HT1080 (cell line): ENCODE data around the gene RBM5. TPM values are rescaled to one million over a fixed set of nuclear protein-coding genes. Genes with fewer than 3 reads are reported as not detected.
A peak's percentile ranks its signal among the peaks of the same experiment; 100 is the strongest.
"Not testable (repeated sequence)": the region's sequence is repeated elsewhere in the genome, so short reads cannot be mapped to it uniquely, and the experiment has no call there.

Experiments used
- DNase-seq: peaks from one replicate; pipeline ENCODE4 v3.0.0-alpha.2; 2015; ENCODE audit warnings: low read depth
- polyA plus RNA-seq, 2 experiments: library from polyadenylated mRNA; depleted of rRNA; stranded (reverse); fragments of >200 nt; gene quantifications; 2 replicates each; pipeline ENCODE4 v1.2.3, GENCODE V29; 2015
- total RNA-seq: library from RNA; depleted of rRNA; stranded (reverse); fragments of >200 nt; shearing (Covaris generic); gene quantifications from 2 replicates; pipeline ENCODE4 v1.2.3, GENCODE V29; 2014; rRNA removed

RBM5 gene
- total RNA-seq: 54.7 and 65.5 TPM in 2 replicates
- 26.1 and 32.6 TPM in 2 replicates for polyA plus RNA-seq (2015; cell fraction: cytosol; rRNA removed)
- 470 and 474 TPM in 2 replicates for polyA plus RNA-seq (2015; cell fraction: nucleus; rRNA removed)

DNA sequence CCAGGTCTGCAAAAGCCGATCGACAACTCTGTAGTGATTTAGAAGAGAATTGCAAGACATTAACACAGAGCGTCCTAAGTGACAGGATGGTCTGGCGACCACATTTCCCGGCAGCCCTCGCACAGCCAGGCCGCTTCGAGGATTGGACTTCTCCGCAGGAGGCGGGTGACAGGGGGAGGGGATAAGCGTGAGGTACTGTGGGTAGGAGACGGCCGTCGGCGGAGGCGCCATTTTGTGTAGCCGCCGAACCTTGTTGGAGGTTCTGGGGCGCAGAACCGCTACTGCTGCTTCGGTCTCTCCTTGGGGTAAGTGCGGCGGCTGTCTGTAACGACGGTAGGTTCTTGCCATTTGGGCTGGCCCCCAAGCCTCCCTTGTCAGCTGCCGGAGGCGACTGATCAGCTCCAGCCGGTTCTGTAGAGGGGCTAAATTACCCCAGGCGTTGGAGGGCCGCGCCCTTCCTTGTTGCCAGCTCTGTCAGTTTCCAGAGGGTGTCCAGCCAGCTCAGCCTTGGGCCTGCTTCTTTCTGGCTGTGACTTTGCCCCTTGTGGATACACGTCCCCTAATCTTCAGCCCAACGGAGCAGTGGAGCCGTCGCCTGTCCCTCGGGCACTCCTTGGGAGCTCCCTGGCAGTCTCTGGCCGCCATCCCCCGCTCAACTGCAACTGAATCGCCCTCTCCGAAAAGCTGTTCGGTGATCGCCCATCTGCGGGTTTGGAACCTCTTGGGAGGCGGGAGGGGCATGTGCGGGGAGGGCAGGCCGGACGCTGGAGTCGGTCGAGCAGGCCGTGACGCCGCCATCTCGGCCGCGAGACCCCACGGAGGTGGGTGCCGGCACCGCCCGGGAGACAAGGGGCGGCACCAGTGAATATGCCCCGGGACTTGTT, at the start of gene RBM5:
TSS of gene RBM5 (plus strand) at position 195 of the 884 bp plus-strand sequence. CDS start 1,516 bp downstream, outside the sequence.
- peak; percentile 89 for DNase-seq

- DNase-seq: no peak
Measured at GRCh38 chr3:50044976-50045375, 43.7 kb upstream of the RBM5 start.

DNA sequence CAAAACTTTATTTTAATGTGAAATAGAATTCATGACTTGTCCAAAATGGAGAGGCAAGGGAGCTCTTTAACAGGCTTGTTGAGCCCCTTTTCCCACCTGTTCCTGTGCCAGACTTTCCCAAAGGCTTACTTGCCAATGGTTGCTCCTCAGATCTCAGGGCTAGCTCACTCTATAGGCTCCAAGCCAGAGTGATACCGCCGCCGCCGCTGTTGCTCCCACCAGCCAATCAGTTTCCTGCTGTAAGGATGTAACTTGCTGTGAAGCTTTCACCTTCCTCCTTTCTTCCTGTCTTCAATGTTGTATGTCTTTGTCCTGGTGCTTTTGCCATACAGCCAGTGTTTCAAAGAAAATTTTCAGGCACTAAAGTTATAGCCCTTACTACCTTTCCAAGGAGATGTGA, 41.3 kb upstream of the RBM5 start:
- no peak for DNase-seq

DNA sequence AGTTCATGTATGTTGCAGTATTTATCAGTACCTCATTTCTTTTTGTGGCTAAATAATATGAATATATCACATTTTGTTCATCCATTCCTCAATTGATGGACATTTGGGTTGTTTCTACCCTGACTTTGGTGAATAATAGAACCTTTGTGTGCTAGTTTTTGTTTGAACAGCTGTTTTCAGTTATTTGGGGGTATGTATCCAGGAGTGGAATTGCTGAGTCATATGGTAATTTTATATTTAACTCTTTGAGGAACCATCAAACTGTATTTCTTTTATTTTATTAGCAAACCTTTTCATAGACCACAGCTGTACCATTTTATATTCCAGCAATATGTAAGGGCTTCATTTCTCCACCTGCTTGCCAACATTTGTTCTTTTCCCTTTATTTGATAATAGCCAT, 38.4 kb upstream of the RBM5 start:
- DNase-seq: peak; percentile 51

DNA sequence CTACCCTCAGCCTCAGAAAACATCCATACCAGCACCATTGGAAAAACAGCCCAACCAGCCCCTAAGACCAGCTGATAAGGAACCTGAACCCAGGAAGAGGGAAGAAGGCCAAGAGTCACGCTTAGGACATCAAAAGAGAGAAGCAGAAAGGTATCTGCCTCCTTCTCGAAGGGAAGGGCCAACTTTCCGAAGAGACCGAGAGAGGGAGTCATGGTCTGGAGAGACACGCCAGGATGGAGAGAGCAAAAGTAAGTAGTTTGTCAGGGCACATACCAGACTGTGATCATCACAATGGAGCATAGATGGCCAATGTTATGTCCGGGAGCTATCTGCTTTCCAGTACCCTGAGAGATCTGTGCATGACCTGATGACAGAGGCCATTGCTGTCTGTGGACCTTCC, 31.0 kb upstream of the RBM5 start:
- DNase-seq: no peak

- peak; percentile 82 for DNase-seq
Measured at GRCh38 chr3:50068134-50068533, 20.6 kb upstream of the RBM5 start.

GRCh38 chr3:50078091-50078490, 10.6 kb upstream of the RBM5 start:
- no peak for DNase-seq

DNA sequence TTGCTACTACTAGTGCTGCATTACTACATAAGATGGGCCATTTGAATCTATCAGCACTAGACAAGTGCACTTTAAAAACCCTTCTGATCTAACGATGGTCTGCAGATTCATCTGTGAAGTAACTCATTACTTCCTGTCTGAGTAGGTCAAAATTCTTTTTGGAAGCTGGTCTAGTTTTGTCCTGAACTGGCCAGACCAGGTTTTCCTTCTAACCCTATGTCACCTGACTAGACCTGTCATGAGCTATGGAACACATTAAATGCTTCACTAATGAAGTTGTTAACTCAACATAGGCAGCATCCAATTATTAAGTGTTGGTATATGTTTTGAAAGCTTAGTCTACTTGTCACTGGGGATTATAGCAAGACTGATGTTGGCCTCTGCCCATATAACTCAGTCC, 10.1 kb upstream of the RBM5 start:
- DNase-seq: peak; percentile 17

DNA sequence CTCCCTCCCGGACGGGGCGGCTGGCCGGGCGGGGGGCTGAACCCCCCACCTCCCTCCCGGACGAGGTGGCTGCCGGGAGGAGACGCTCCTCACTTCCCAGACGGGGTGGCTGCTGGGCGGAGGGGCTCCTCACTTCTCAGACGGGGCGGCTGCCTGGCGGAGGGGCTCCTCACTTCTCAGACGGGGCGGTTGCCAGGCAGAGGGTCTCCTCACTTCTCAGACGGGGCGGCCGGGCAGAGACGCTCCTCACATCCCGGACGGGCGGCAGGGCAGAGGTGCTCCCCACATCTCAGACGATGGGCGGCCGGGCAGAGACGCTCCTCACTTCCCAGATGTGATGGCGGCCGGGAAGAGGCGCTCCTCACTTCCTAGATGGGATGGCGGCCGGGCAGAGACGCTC, 3.8 kb upstream of the RBM5 start:
- not testable (repeated sequence) for DNase-seq

DNA sequence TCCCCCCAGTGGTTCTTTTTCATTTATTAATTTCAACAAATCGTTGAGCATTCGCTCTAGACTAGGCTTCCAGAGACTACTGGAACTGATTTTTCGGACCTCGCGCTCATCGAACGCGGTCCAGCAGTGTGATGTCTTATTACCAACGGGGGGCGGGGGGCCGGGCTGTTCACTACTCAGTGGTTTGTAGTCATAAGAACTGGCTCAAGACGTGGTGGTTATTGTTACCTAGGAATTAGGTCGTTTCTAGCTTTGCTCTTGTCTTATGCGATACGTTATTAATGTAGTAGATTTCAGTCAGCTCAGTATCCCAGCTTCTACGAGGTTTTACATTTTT, 858 bp downstream of the RBM5 start:
- no peak for DNase-seq

- no peak for DNase-seq
Measured at GRCh38 chr3:50090984-50091383, 2.3 kb downstream of the RBM5 start.

DNA sequence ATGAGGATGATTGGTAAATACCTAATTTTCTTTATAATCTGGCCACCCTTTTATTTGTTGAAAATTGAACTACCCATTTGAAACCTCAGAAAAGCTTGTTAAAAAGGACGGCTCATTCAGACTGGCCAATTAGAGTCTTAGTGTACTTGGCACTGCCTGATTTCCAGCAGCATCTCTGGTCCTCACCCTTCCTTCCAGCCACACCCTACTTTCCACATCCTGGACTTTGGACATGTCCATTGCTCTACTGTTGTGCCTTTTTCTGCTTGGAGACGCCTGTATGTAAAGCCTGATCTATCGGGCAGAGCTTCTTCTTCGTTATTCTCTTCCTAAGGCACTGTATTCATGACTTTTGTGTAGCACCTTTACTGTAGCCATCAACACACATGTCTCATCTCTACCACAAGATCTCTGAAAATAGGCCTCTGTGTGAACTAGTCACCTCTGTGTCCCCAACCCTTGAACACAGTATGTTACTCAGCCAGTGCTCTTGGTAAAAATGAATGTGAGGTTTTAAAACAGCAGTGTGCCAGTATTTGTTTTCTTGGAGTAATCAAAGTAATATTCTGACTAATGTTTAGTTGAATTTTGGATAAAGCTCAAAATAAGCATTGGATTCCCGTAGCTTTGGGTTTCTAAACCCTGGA, 6.8 kb downstream of the RBM5 start:
- no peak for DNase-seq

- no peak for DNase-seq
Measured at GRCh38 chr3:50100386-50100785, 11.7 kb downstream of the RBM5 start.

GRCh38 chr3:50100956-50101845, 12.5 kb downstream of the RBM5 start:
- no peak for DNase-seq

- DNase-seq: no peak
Measured at GRCh38 chr3:50102558-50102957, 13.8 kb downstream of the RBM5 start.

DNA sequence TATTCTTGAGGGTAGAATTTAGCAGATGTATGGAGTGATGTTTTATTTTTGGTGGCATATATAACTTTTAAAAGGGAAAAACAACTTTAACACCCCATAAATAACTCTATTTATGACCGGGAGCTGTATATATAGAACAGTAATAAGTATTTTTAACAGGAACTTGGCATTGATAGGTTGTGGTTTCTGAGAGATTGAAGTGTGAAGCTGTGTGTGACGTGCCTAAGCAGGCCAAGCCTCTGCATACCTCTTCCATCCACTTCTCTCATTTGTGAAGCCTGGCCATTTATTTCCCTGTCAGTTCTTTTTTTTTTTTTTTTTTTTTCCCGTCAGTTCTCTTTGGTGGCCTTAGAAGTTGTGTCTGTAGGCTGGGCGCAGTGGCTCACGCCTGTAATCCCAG, 23.0 kb downstream of the RBM5 start:
- DNase-seq: no peak

DNA sequence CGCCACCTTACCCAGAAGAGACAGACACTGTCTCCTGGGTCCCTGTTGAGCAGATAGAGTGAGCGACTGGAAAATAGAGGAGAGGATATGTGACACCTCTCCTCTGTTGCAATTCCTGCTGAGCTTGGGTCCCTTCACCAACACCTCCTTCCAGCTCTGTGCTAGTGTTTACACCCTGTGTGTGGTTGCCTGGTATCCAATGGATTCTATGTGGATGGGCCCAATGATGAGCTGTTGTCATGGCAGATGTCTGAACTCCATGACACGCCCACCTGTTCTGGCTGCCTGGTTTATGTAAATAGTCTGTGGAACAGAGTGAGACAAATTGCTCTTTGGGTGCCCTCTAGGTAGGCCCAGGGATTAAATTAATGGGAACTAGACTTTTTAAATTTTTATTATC, 23.7 kb downstream of the RBM5 start:
- DNase-seq: no peak

DNA sequence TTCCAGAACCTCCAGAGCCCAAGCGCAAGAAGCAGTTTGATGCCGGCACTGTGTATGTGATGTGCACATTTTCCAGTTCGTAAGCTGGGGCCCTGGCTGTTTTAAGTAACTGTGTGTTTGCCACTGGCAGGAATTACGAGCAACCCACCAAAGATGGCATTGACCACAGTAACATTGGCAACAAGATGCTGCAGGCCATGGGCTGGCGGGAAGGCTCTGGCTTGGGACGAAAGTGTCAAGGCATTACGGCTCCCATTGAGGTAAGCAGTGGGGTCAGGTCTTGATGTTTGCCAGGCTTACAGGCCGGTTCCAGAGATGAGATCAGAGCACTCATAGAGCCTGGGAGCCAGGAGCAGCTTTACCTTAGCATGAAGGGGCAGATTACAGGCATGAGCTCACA, 28.4 kb downstream of the RBM5 start:
- DNase-seq: no peak

DNA sequence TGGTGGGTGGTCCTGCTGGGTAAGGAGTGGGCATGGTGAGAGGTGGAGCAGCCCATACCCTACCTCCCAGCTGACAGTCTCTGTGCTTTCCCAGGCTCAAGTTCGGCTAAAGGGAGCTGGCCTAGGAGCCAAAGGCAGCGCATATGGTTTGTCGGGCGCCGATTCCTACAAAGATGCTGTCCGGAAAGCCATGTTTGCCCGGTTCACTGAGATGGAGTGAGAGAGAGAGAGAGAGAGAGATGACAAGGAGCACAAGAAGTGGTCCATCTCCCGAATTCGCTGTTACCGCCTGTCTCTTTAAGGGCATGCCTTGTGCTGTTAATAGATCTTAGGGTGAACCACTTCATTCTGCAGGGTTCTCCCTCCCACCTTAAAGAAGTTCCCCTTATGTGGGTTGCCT, 29.5 kb downstream of the RBM5 start:
- no peak for DNase-seq

DNA sequence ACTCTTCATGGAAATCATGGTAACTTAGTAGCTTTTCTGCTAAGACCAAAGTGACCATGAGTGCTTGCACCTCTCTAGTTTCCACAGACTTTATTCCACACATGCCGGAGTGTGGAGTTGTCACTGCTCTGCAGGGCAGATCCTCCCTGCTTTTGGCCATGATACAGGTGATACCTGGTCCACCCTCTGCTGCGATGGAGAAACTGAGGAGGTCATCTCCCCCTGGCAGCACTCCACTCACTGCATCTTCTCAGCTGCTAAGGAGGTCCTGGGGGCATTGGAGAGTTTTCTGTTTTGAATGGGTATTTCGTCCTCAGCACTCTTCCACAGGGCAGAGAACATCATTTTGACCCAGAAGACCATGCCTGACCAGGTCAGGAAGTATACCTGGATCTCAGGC, 31.1 kb downstream of the RBM5 start:
- DNase-seq: no peak

DNA sequence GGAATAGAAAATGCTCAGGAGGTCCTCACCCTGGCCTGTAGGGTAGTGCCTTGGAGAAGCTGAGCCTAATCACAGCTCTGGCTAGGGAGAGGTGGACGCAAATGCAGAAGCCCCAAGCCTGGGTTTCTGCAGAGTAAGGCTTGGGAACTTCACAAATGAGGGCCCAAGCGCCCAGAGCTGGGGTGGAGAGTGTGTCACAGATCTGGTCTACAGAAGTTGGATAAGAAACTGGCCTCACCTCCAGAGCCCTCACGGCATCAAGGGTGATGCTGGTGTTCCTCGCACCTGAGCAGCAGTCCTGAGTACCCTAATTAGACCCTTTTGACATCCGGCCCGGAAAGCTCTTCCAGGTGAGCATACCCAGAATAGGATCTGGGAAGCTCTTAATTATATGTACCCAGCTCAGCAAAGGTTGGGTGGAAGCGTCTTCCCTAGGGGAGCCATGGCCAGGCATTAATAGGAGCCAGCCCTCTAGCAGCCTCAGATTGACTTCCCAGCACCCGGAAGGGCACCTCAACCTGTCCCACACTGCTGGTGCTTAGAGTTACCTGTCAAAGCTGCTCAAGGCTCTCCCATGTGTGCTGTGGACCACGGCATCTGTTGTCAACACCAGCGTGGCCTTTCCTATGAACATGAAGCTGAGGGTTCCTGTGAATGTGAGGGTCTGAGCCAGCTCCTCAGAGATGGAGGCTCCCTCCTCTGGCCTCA, 31.8 kb downstream of the RBM5 start:
- no peak for DNase-seq
